HCT116 (cell line): ENCODE measurements around the gene ADGRV1. TPM values are rescaled to one million over a fixed set of nuclear protein-coding genes. Genes with fewer than 3 reads are reported as not detected.

ENCODE experiments used
- ATAC-seq: fragments of 200-7000 bp; cut with Tn5 transposase; 2 replicates; pipeline ENCODE4 v1.9.1; 2020; ENCODE audit warnings: mild to moderate bottlenecking, moderate library complexity
- BruUV-seq: library from RNA; stranded (reverse); fragments of 400-500 nt; replicated peaks from 2 replicates; lab custom pipeline; 2021; lab: Mats Ljungman, UMichigan
- CTCF ChIA-PET: fragments of 300-600 bp; sonication (Branson Sonifier 250); formaldehyde crosslinking; loops from one replicate; lab custom pipeline; 2021; ENCODE audit warnings: antibody characterized with exemption; lab: Charles Lee
- POLR2A ChIA-PET: fragments of 300-600, 350-600 bp; sonication (Branson Sonifier 250); formaldehyde crosslinking; loops from one replicate; lab custom pipeline; 2021; ENCODE audit warnings: antibody characterized with exemption; lab: Charles Lee
- RAD21 ChIA-PET, 2 experiments: fragments of 300-600 bp; sonication (Branson Sonifier 250); formaldehyde crosslinking; loops; one replicate each; lab custom pipeline; 2023; ENCODE audit warnings: low total read pairs in 2 of 2; ENCODE audit not compliant: uncharacterized antibody in 2 of 2, unreplicated experiment in 2 of 2, low non-redundant PET in 1 of 2; lab: Charles Lee
- DNase-seq: peaks from one replicate; pipeline ENCODE4 v3.0.0-alpha.2; 2010; ENCODE audit warnings: low read depth, low spot score
- H2AFZ ChIP-seq: fragments of 200-600 bp; shearing (Covaris generic), sonication (generic); 2 replicates; pipeline ENCODE4 v1.6.1; 2017; ENCODE audit warnings: low read depth, mixed run types, mixed read lengths, antibody characterized with exemption, low read length; ENCODE audit not compliant: poor library complexity, severe bottlenecking
- H3K27ac ChIP-seq: 2 replicates; pipeline ENCODE4 v1.5.1; 2012; ENCODE audit warnings: low read depth, low read length
- H3K27me3 ChIP-seq: fragments of 200-600 bp; sonication (generic); 2 replicates; pipeline ENCODE4 v1.6.1; 2016; ENCODE audit warnings: mixed run types, low read length, mixed read lengths; ENCODE audit not compliant: insufficient read depth
- H3K36me3 ChIP-seq, 2 experiments: fragments of 200-500 bp in 1 of 2; fragments of 200-600 bp in 1 of 2; sonication (Bioruptor generic) in 1 of 2; sonication (generic) in 1 of 2; 2 replicates each; pipeline versions ENCODE4 v1.5.1 to v1.6.1; 2014 to 2016; ENCODE audit warnings: low read length in 2 of 2, inconsistent platforms in 1 of 2, mixed read lengths in 1 of 2, mixed run types in 1 of 2; ENCODE audit not compliant: insufficient read depth in 2 of 2, control insufficient read depth in 1 of 2
- H3K4me1 ChIP-seq, 2 experiments: fragments of 200-600 bp in 1 of 2; sonication (generic) in 1 of 2; 2 replicates each; pipeline versions ENCODE4 v1.5.1 to v1.6.1; 2012 to 2017; ENCODE audit warnings: low read length in 2 of 2, inconsistent platforms in 1 of 2, mild to moderate bottlenecking in 1 of 2, mixed read lengths in 1 of 2, mixed run types in 1 of 2, moderate library complexity in 1 of 2; ENCODE audit not compliant: insufficient read depth in 2 of 2, control insufficient read depth in 1 of 2
- H3K4me2 ChIP-seq: fragments of 200-600 bp; sonication (generic); 2 replicates; pipeline ENCODE4 v1.6.1; 2017; ENCODE audit warnings: mixed run types, low read length, mixed read lengths
- H3K4me3 ChIP-seq, 2 experiments: fragments of 200-600 bp in 1 of 2; sonication (generic) in 1 of 2; replicated peaks in 1 of 2; 2 replicates each; pipeline ENCODE4 v1.5.1; 2011 to 2016; ENCODE audit warnings: low read length in 2 of 2, control low read depth in 1 of 2, low read depth in 1 of 2, mild to moderate bottlenecking in 1 of 2, mixed read lengths in 1 of 2, mixed run types in 1 of 2
- H3K79me2 ChIP-seq: fragments of 200-600 bp; sonication (generic); 2 replicates; pipeline ENCODE4 v1.6.1; 2017; ENCODE audit warnings: mild to moderate bottlenecking, mixed run types, low read length, moderate library complexity, mixed read lengths; ENCODE audit not compliant: insufficient read depth
- H3K9ac ChIP-seq: fragments of 200-600 bp; sonication (generic); 2 replicates; pipeline ENCODE4 v1.6.1; 2016; ENCODE audit warnings: low read length, mixed read lengths
- H3K9me2 ChIP-seq: fragments of 200-600 bp; sonication (generic), shearing (Covaris generic); 2 replicates; pipeline ENCODE4 v1.6.1; 2017; ENCODE audit warnings: mixed run types, mild to moderate bottlenecking, moderate library complexity; ENCODE audit not compliant: insufficient read depth
- H3K9me3 ChIP-seq, 2 experiments: fragments of 200-500 bp in 1 of 2; fragments of 200-600 bp in 1 of 2; sonication (Bioruptor generic) in 1 of 2; sonication (generic) in 1 of 2; 2 replicates each; pipeline ENCODE4 v1.6.1; 2014 to 2017; ENCODE audit warnings: low read length in 2 of 2, mixed read lengths in 2 of 2, inconsistent platforms in 1 of 2, low read depth in 1 of 2, mild to moderate bottlenecking in 1 of 2, mixed run types in 1 of 2, moderate library complexity in 1 of 2; ENCODE audit not compliant: control insufficient read depth in 1 of 2, insufficient read depth in 1 of 2
- H4K20me1 ChIP-seq: fragments of 200-600 bp; sonication (generic), shearing (Covaris generic); 2 replicates; pipeline ENCODE4 v1.6.1; 2017; ENCODE audit warnings: mixed run types, mild to moderate bottlenecking, moderate library complexity; ENCODE audit not compliant: insufficient read depth
- CBX3 ChIP-seq: IDR thresholded peaks from 2 replicates; pipeline ENCODE4 v1.6.1; 2012; ENCODE audit warnings: low read depth
- CEBPB ChIP-seq: IDR thresholded peaks from 2 replicates; pipeline ENCODE4 v1.6.1; 2012; ENCODE audit warnings: low read depth
- ELF1 ChIP-seq: IDR thresholded peaks from 2 replicates; pipeline ENCODE4 v1.6.1; 2012; ENCODE audit warnings: low read depth, borderline replicate concordance
- EZH2 ChIP-seq: fragments of 200-600 bp; sonication (generic); IDR thresholded peaks from 2 replicates; pipeline ENCODE4 v1.6.1; 2017; ENCODE audit warnings: antibody characterized with exemption, mixed run types
- EZH2phosphoT487 ChIP-seq: fragments of 200-600 bp; IDR thresholded peaks from 2 replicates; pipeline ENCODE4 v1.6.1; 2018; ENCODE audit warnings: antibody characterized with exemption, borderline replicate concordance
- FOSL1 ChIP-seq: IDR thresholded peaks from 2 replicates; pipeline ENCODE4 v1.6.1; 2012; ENCODE audit warnings: low read depth
- JUND ChIP-seq: IDR thresholded peaks from 2 replicates; pipeline ENCODE4 v1.6.1; 2012
- RAD21 ChIP-seq: IDR thresholded peaks from 2 replicates; pipeline ENCODE4 v1.6.1; 2012; ENCODE audit warnings: low read depth, mild to moderate bottlenecking
- REST ChIP-seq: IDR thresholded peaks from 2 replicates; pipeline ENCODE4 v1.6.1; 2012; ENCODE audit warnings: low read depth
- SIN3A ChIP-seq: IDR thresholded peaks from 2 replicates; pipeline ENCODE4 v1.6.1; 2012; ENCODE audit warnings: low read depth
- SP1 ChIP-seq: IDR thresholded peaks from 2 replicates; pipeline ENCODE4 v1.6.1; 2012; ENCODE audit warnings: low read depth
- SRF ChIP-seq: IDR thresholded peaks from 2 replicates; pipeline ENCODE4 v1.6.1; 2012; ENCODE audit warnings: low read depth
- ZNF274 ChIP-seq: fragments of 200-500 bp; sonication (Bioruptor generic); IDR thresholded peaks from 2 replicates; pipeline ENCODE4 v1.6.1; 2014; ENCODE audit warnings: mild to moderate bottlenecking, low read depth, low read length, inconsistent platforms
- intact Hi-C: fragments of 100-400 bp; cut with micrococcal nuclease; formaldehyde crosslinking; loops from 2 replicates; pipeline ENCODE4 v1.10.0; 2022
- total RNA-seq: library from RNA; stranded (reverse); gene quantifications from one replicate; pipeline ENCODE4 v1.2.1, GENCODE V29; 2021; ENCODE audit not compliant: unreplicated experiment
- TF ChIP-seq, protein P1 (sequence below), 3 experiments: fragments of 200-600 bp in 1 of 3; sonication (generic) in 1 of 3; IDR thresholded peaks in 2 of 3; conservative IDR thresholded peaks in 1 of 3; 2 replicates each; pipeline ENCODE4 v1.5.1; 2012 to 2017; ENCODE audit warnings: low read depth in 2 of 3, low read length in 2 of 3, antibody characterized with exemption in 1 of 3, borderline replicate concordance in 1 of 3, control low read depth in 1 of 3, mild to moderate bottlenecking in 1 of 3, mixed read lengths in 1 of 3, mixed run types in 1 of 3, moderate library complexity in 1 of 3; ENCODE audit not compliant: insufficient read depth in 1 of 3
- TF ChIP-seq, protein P2 (sequence below): IDR thresholded peaks from 2 replicates; pipeline ENCODE4 v1.6.1; 2012

Gene ADGRV1
- total RNA-seq, 1 experiment from 2014 or later = 6.0 TPM

DNA sequence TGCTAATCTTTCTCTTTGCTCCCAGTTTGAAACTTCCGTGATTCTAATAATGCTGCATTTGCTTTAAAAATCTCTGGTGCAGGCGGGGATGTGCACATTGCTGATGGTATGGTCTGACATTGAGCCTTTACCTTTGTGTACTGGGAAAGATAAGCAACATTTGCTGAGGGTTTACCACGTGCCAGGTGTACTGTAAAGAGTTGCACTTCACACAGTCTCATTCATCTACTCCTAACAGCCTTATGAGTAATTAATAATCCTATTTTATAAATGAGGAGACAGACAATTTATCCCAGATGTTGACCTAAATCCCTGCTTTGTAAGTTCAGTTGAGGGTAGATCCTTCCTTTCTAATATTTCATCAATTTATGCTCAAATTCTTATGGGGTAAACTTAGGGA, 726 bp upstream of the ADGRV1 start:
- Histone ChIP-seq H3K9me3 (no peaks in the 10 kb centered on the region), H3K9ac (peak overlapping the region; percentile 43), H3K79me2 (no peaks in the 10 kb centered on the region), H3K4me2 (peak overlapping the region; percentile 81), H3K4me3 (peak overlapping the region; percentile 51 to 62), H3K36me3 (no peaks in the 10 kb centered on the region), H4K20me1 (no peaks in the 10 kb centered on the region), H3K9me2 (no peaks in the 10 kb centered on the region), H3K4me1 (no peaks in the 10 kb centered on the region; a peak in 1 of 4 replicates), H3K27me3 (no peaks in the 10 kb centered on the region), H2AFZ (peak overlapping the region; percentile 91), H3K27ac (no peak overlapping the region)
- TF ChIP-seq SIN3A (no peak), SP1 (no peak), CEBPB (no peak), CBX3 (no peak), ELF1 (no peak), ZNF274 (no peak)
- TF ChIP-seq, protein P1, sequence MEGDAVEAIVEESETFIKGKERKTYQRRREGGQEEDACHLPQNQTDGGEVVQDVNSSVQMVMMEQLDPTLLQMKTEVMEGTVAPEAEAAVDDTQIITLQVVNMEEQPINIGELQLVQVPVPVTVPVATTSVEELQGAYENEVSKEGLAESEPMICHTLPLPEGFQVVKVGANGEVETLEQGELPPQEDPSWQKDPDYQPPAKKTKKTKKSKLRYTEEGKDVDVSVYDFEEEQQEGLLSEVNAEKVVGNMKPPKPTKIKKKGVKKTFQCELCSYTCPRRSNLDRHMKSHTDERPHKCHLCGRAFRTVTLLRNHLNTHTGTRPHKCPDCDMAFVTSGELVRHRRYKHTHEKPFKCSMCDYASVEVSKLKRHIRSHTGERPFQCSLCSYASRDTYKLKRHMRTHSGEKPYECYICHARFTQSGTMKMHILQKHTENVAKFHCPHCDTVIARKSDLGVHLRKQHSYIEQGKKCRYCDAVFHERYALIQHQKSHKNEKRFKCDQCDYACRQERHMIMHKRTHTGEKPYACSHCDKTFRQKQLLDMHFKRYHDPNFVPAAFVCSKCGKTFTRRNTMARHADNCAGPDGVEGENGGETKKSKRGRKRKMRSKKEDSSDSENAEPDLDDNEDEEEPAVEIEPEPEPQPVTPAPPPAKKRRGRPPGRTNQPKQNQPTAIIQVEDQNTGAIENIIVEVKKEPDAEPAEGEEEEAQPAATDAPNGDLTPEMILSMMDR (IDR thresholded peaks at IDR 0.05 in 2 of 3, conservative IDR thresholded peaks at IDR 0.05 in 1 of 3; ENCODE audit: borderline replicate concordance in 1 of 3, insufficient read depth in 1 of 3, low read depth in 2 of 3, low read length in 2 of 3) = no peak
- ChIA-PET POLR2A (interaction anchor here (1.2 kb wide), 1 partner anchor 11 kb away, joined by 3 read pairs; no protein-coding TSS in a partner anchor), CTCF (no interaction called here), RAD21 (no interaction called here)
- intact Hi-C loops = no loop called here
- ATAC-seq = no peak
- no peak for DNase-seq
- no TSS peak for BruUV-seq

DNA sequence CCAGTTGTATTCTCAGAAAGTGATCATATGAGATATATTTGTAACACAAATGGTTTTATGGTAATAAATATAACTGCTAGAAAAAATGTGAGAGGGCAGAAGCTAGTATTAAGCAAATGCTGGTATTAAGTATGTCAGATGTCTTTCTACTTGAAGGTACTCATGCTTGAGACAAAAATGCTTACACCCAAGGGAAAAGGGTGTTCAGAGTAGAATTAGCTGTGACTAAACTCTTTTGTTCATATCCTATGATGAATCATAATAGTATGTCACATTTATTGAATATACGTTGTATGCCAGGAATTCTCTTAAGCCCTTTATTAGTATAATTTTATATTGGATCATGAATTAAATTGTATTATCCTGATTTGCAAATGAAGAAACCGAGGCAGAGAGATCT, 2.2 kb downstream of the ADGRV1 start:
- Histone ChIP-seq H3K36me3 (no peaks in the 10 kb centered on the region), H2AFZ (no peak overlapping the region), H3K4me2 (no peak overlapping the region), H3K27me3 (no peaks in the 10 kb centered on the region), H3K79me2 (no peaks in the 10 kb centered on the region), H3K4me1 (no peaks in the 10 kb centered on the region; a peak in 1 of 4 replicates), H3K4me3 (no peak overlapping the region), H4K20me1 (no peaks in the 10 kb centered on the region), H3K9me2 (no peaks in the 10 kb centered on the region), H3K9ac (no peak overlapping the region), H3K9me3 (no peaks in the 10 kb centered on the region), H3K27ac (no peak overlapping the region)
- RAD21 ChIA-PET = no interaction called here
- POLR2A ChIA-PET = no interaction called here
- DNase-seq (no peak), ATAC-seq (no peak)
- no TSS peak for BruUV-seq
- intact Hi-C loops = no loop called here
- CTCF ChIA-PET = no interaction called here
- TF ChIP-seq JUND (no peak), EZH2phosphoT487 (no peak), FOSL1 (no peak), RAD21 (no peak), REST (no peak), EZH2 (no peak), SRF (no peak)
- TF ChIP-seq, protein P2, sequence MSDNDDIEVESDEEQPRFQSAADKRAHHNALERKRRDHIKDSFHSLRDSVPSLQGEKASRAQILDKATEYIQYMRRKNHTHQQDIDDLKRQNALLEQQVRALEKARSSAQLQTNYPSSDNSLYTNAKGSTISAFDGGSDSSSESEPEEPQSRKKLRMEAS = no peak
